Right lobe of liver (tissue), 4 donors: ENCODE data around the gene SLC4A4.

ENCODE experiments used
- CTCF ChIP-seq, 4 donors: fragments of 200-600 bp in 3 of 4; fragments of 450-650 bp in 1 of 4; IDR thresholded peaks; one replicate each; pipeline versions ENCODE4 v1.5.1 to v1.8.0; 2016 to 2022; ENCODE audit warnings: antibody characterized with exemption in 4 of 4, mild to moderate bottlenecking in 2 of 4
- POLR2A ChIP-seq: fragments of 450-650 bp; IDR thresholded peaks from one replicate; pipeline ENCODE4 v1.6.1; 2017; ENCODE audit warnings: antibody characterized with exemption, mild to moderate bottlenecking
- donor health status: DM: no; HTN: no; CAD: no.
- donor health status: DM: no; HTN: no; CAD: no.
- donor health status: DM: no; HTN: yes; CAD: no.

GRCh38 chr4:71322425-71322824 is 16.4 kb upstream of the SLC4A4 start:
- TF ChIP-seq CTCF (IDR thresholded peaks at IDR 0.05) (no peak), POLR2A (no peak)
